BLaER1 treated with 17β-estradiol and CSF1 and Interleukin-3, amounts not matched to agents 10 nM and 100 nM (cell line): ENCODE measurements around the gene ADAMTS15.

Experiments
- H3K27ac ChIP-seq, 11 experiments: shearing (Covaris generic); formaldehyde crosslinking; 2 replicates each; pipeline ENCODE4 v1.8.1; 2022
- H3K27me3 ChIP-seq, 11 experiments: shearing (Covaris generic); formaldehyde crosslinking; 2 replicates each; pipeline ENCODE4 v1.8.1; 2022
- H3K36me3 ChIP-seq, 11 experiments: shearing (Covaris generic); formaldehyde crosslinking; 2 replicates each; pipeline ENCODE4 v1.8.1; 2022
- H3K4me1 ChIP-seq, 10 experiments: shearing (Covaris generic); formaldehyde crosslinking; 2 replicates each; pipeline ENCODE4 v1.8.1; 2022
- H3K4me2 ChIP-seq, 11 experiments: shearing (Covaris generic); formaldehyde crosslinking; 2 replicates each; pipeline ENCODE4 v1.8.1; 2022
- H3K4me3 ChIP-seq, 10 experiments: shearing (Covaris generic); formaldehyde crosslinking; 2 replicates each; pipeline ENCODE4 v1.8.1; 2022
- H3K9ac ChIP-seq, 11 experiments: shearing (Covaris generic); formaldehyde crosslinking; 2 replicates each; pipeline ENCODE4 v1.8.1; 2022
- H3K9me3 ChIP-seq, 11 experiments: shearing (Covaris generic); formaldehyde crosslinking; replicated peaks in 1 of 11; 2 replicates each; pipeline ENCODE4 v1.8.1; 2022
- H4K20me1 ChIP-seq, 11 experiments: shearing (Covaris generic); formaldehyde crosslinking; 2 replicates each; pipeline ENCODE4 v1.8.1; 2022
- Cebpa-rat ChIP-seq, 11 experiments: shearing (Covaris generic); IDR thresholded peaks; 2 replicates each; pipeline ENCODE4 v1.8.1; 2022

The ADAMTS15 gene

DNA sequence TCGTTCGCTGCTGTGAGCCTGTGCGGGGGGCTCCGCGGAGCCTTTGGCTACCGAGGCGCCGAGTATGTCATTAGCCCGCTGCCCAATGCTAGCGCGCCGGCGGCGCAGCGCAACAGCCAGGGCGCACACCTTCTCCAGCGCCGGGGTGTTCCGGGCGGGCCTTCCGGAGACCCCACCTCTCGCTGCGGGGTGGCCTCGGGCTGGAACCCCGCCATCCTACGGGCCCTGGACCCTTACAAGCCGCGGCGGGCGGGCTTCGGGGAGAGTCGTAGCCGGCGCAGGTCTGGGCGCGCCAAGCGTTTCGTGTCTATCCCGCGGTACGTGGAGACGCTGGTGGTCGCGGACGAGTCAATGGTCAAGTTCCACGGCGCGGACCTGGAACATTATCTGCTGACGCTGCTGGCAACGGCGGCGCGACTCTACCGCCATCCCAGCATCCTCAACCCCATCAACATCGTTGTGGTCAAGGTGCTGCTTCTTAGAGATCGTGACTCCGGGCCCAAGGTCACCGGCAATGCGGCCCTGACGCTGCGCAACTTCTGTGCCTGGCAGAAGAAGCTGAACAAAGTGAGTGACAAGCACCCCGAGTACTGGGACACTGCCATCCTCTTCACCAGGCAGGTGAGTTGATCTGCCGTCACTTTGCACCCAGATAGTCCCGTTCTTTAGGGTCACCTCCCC is 1.0 kb downstream of the ADAMTS15 start:
- peaks cover 8 to 13% (median 12%) of the 10 kb centered on the region in 10 experiments; a peak in 18 of 20 replicates for H3K4me1 ChIP-seq
- no peaks in the 10 kb centered on the region for H3K36me3 ChIP-seq
- H3K4me3 ChIP-seq = peak overlapping the region; percentile 49 to 69 (median 60); a peak in 14 of 20 replicates
- 0 out of 22 replicates have a peak, but pooled peaks cover 0 to 8% (median 0%) of the 10 kb centered on the region in 11 experiments for H3K9me3 ChIP-seq
- peaks cover 9 to 19% (median 16%) of the 10 kb centered on the region in 11 experiments; a peak in 21 of 22 replicates for H3K27me3 ChIP-seq
- no peaks in the 10 kb centered on the region; a peak in 1 of 22 replicates for H4K20me1 ChIP-seq
- no peak overlapping the region for H3K27ac ChIP-seq
- H3K9ac ChIP-seq = peak overlapping the region in 1 of 11 experiments; percentile 55; a peak in 1 of 22 replicates
- peak overlapping the region; percentile 88 to 99 (median 98) for H3K4me2 ChIP-seq
- TF ChIP-seq Cebpa-rat (IDR thresholded peaks at IDR 0.05) = no peak

GRCh38 chr11:130449996-130450769 is 1.7 kb downstream of the ADAMTS15 start:
- Histone ChIP-seq H3K27me3 (peaks cover 9 to 19% (median 16%) of the 10 kb centered on the region in 11 experiments; a peak in 21 of 22 replicates), H4K20me1 (no peaks in the 10 kb centered on the region; a peak in 1 of 22 replicates), H3K4me1 (peaks cover 8 to 13% (median 12%) of the 10 kb centered on the region in 10 experiments; a peak in 18 of 20 replicates), H3K4me2 (peak overlapping the region in 1 of 11 experiments; percentile 92; a peak in 1 of 22 replicates), H3K27ac (no peak overlapping the region), H3K9ac (no peak overlapping the region), H3K9me3 (0 out of 22 replicates have a peak, but pooled peaks cover 0 to 8% (median 0%) of the 10 kb centered on the region in 11 experiments), H3K36me3 (no peaks in the 10 kb centered on the region), H3K4me3 (peak overlapping the region in 1 of 10 experiments; percentile 49; a peak in 1 of 20 replicates)
- TF ChIP-seq Cebpa-rat (IDR thresholded peaks at IDR 0.05) = no peak

DNA sequence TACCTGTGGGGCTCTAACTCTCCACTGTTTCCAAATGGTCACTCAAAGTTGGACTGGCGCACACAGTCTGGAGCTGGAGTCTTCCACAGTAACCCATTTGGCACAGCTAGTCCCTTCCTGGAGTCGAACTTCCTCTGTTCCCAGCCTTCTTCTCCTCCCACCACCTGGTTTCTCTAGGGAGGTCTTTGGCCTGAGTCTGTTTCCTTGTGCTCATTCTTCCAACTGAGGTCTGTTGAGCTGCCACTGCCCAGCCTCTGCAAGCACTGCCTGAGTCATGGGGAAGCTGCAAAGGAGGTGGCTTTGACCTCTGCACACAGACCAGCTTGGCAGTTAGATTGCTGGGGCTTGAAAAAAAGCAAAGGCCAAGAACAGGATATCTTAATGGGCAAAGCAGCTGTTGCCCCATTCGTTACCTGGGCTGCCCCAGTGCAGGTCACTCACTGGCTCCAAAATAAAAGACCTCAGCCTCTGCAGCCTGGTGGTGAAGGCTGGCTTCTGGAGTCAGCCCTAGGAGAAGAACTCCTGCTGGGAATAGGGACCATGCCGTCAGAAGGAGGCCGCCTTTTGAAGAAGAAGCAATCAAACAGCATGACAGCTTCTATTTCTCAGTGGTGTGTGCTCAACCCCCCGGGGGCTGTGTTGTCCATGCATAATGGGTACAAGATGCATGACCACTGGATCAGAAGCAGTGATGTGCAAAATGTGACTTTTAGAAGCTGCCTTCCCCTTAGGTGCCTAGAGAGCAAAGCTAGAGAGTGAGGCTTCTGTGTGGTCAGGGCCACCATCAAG is 3.0 kb downstream of the ADAMTS15 start:
- Histone ChIP-seq H3K36me3 (no peaks in the 10 kb centered on the region), H3K4me2 (peak overlapping the region in 1 of 11 experiments; percentile 3; a peak in 1 of 22 replicates), H3K9ac (no peak overlapping the region), H3K4me1 (peaks cover 8 to 13% (median 12%) of the 10 kb centered on the region in 10 experiments; a peak in 18 of 20 replicates), H3K27me3 (peaks cover 9 to 19% (median 16%) of the 10 kb centered on the region in 11 experiments; a peak in 21 of 22 replicates), H4K20me1 (no peaks in the 10 kb centered on the region; a peak in 1 of 22 replicates), H3K9me3 (0 out of 22 replicates have a peak, but pooled peaks cover 0 to 8% (median 0%) of the 10 kb centered on the region in 11 experiments), H3K4me3 (no peak overlapping the region), H3K27ac (no peak overlapping the region)
- TF ChIP-seq Cebpa-rat (IDR thresholded peaks at IDR 0.05) = no peak

GRCh38 chr11:130452176-130452575 is 3.7 kb downstream of the ADAMTS15 start:
- no peak for TF ChIP-seq Cebpa-rat (IDR thresholded peaks at IDR 0.05)
- peaks cover 8 to 13% (median 12%) of the 10 kb centered on the region in 10 experiments; a peak in 18 of 20 replicates for H3K4me1 ChIP-seq
- H3K27me3 ChIP-seq = peaks cover 9 to 19% (median 16%) of the 10 kb centered on the region in 11 experiments; a peak in 21 of 22 replicates
- H3K9me3 ChIP-seq = 0 out of 22 replicates have a peak, but pooled peaks cover 0 to 8% (median 0%) of the 10 kb centered on the region in 11 experiments
- H3K9ac ChIP-seq = no peak overlapping the region
- no peaks in the 10 kb centered on the region; a peak in 1 of 22 replicates for H4K20me1 ChIP-seq
- no peak overlapping the region for H3K27ac ChIP-seq
- H3K36me3 ChIP-seq = no peaks in the 10 kb centered on the region
- no peak overlapping the region for H3K4me2 ChIP-seq
- no peak overlapping the region for H3K4me3 ChIP-seq

DNA sequence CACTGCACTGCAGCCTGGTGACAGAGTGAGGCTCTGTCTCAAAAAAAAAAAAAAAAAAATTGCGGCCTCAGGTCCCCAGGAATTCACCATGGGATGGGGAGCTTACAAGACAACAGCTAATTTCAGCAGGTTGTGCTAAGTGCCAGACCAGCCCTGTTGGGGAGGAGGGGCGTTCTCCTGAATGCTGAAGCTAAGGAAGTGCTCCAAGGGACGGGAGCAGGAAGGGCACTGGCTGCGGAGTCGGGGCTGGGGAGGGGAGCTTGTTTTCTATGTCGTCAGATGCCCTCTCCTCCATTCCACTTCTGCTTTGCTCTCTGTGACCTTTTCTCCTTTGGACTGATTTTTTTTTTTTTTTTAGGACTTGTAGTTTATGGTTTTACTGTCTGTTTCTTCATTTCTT is 4.5 kb downstream of the ADAMTS15 start:
- no peak for TF ChIP-seq Cebpa-rat (IDR thresholded peaks at IDR 0.05)
- H3K27ac ChIP-seq = no peak overlapping the region
- no peak overlapping the region for H3K4me3 ChIP-seq
- H3K9ac ChIP-seq = no peak overlapping the region
- no peak overlapping the region for H3K4me2 ChIP-seq
- H3K9me3 ChIP-seq = 0 out of 22 replicates have a peak, but pooled peaks cover 0 to 8% (median 0%) of the 10 kb centered on the region in 11 experiments
- H3K36me3 ChIP-seq = no peaks in the 10 kb centered on the region
- peaks cover 9 to 19% (median 16%) of the 10 kb centered on the region in 11 experiments; a peak in 21 of 22 replicates for H3K27me3 ChIP-seq
- no peaks in the 10 kb centered on the region; a peak in 1 of 22 replicates for H4K20me1 ChIP-seq
- peaks cover 7 to 12% (median 10%) of the 10 kb centered on the region in 10 experiments; a peak in 18 of 20 replicates for H3K4me1 ChIP-seq

- H3K4me3 ChIP-seq = no peak overlapping the region
- H3K4me1 ChIP-seq = peaks cover 0 to 3% (median 0%) of the 10 kb centered on the region in 10 experiments; a peak in 1 of 20 replicates
- H3K27me3 ChIP-seq = peaks cover 0 to 7% (median 4%) of the 10 kb centered on the region in 11 experiments; a peak in 10 of 22 replicates
- H3K4me2 ChIP-seq = no peak overlapping the region
- no peak overlapping the region for H3K27ac ChIP-seq
- H3K9ac ChIP-seq = no peak overlapping the region
- no peaks in the 10 kb centered on the region for H3K9me3 ChIP-seq
- no peaks in the 10 kb centered on the region; a peak in 1 of 22 replicates for H4K20me1 ChIP-seq
- no peak for TF ChIP-seq Cebpa-rat (IDR thresholded peaks at IDR 0.05)
- H3K36me3 ChIP-seq = no peaks in the 10 kb centered on the region
Measured at GRCh38 chr11:130454491-130455252, 6.2 kb downstream of the ADAMTS15 start.

DNA sequence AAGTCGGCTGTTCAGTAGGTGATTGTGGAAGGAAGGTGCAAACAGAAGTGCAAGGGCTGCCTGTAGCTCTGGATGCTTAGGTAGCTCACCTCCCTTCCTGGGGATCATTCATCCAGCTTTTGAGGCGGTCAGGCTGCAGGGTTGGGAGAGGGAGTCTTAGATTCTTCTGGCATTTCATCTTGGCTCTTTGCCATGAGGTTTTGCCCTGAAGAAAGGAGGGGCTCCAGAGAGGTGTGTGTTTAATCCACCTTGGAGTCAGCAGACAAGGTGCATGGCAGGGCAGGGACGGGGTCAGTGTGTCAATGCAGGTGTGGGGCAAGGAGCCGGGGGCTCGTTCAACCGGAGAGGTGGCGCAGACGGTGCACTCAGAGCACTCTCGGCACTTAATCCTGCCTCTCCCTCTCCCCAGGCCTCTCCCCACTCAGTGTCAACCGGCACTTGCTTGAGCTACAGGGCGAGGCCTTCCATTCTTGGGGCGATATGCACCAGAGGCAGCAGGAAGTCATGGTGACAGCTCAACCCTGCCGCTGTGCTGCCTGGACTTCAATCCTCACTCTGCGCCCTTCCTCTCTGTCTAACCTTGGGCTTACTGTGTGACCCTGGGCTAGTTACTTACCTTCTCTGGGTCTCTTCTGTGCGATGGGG is 7.2 kb downstream of the ADAMTS15 start:
- Histone ChIP-seq H3K27me3 (no peaks in the 10 kb centered on the region; a peak in 1 of 22 replicates), H3K36me3 (no peaks in the 10 kb centered on the region)

More for the DNA sequence above, 7.2 kb downstream of the ADAMTS15 start:
- Histone ChIP-seq H3K4me2 (no peak overlapping the region), H3K27ac (no peak overlapping the region), H4K20me1 (no peaks in the 10 kb centered on the region; a peak in 1 of 22 replicates), H3K9me3 (no peaks in the 10 kb centered on the region), H3K9ac (no peak overlapping the region), H3K4me1 (peaks cover 0 to 6% (median 2%) of the 10 kb centered on the region in 10 experiments; a peak in 15 of 20 replicates), H3K4me3 (no peak overlapping the region)
- no peak for TF ChIP-seq Cebpa-rat (IDR thresholded peaks at IDR 0.05)
